ENCODE measurements around the gene TOX3.

The TOX3 gene

GRCh38 chr16:52538511-52538910 lies 8.4 kb downstream of the TOX3 start:
- Histone ChIP-seq H3K4me1 (ENCODE audit: control insufficient read depth, insufficient read depth, low read length) (peaks cover 22% of the 10 kb centered on the region), H3K4me3 (ENCODE audit: low read depth, low read length) (no peak overlapping the region), H3K9ac (ENCODE audit: low read depth, low read length) (no peak overlapping the region), H3K9me3 (ENCODE audit: control insufficient read depth, insufficient read depth, low read length) (no peaks in the 10 kb centered on the region), H3K27me3 (ENCODE audit: control insufficient read depth, insufficient read depth, low read length) (no peaks in the 10 kb centered on the region), H3K36me3 (ENCODE audit: control insufficient read depth, insufficient read depth, low read length) (peaks cover 17% of the 10 kb centered on the region), H3K27ac (ENCODE audit: low read depth, low read length) (no peak overlapping the region)

- Histone ChIP-seq H3K9me3 (ENCODE audit: control insufficient read depth, insufficient read depth, low read length) (no peaks in the 10 kb centered on the region), H3K36me3 (ENCODE audit: control insufficient read depth, insufficient read depth, low read length) (peaks cover 17% of the 10 kb centered on the region), H3K4me1 (ENCODE audit: control insufficient read depth, insufficient read depth, low read length) (peaks cover 21% of the 10 kb centered on the region), H3K27me3 (ENCODE audit: control insufficient read depth, insufficient read depth, low read length) (no peaks in the 10 kb centered on the region), H3K9ac (ENCODE audit: low read depth, low read length) (no peak overlapping the region), H3K27ac (ENCODE audit: low read depth, low read length) (no peak overlapping the region), H3K4me3 (ENCODE audit: low read depth, low read length) (no peak overlapping the region)
Measured at GRCh38 chr16:52537516-52537915, 9.4 kb downstream of the TOX3 start.

- Histone ChIP-seq H3K4me3 (ENCODE audit: low read depth, low read length) (no peak overlapping the region), H3K4me1 (ENCODE audit: control insufficient read depth, insufficient read depth, low read length) (peaks cover 20% of the 10 kb centered on the region)
Measured at GRCh38 chr16:52535076-52535475, 11.9 kb downstream of the TOX3 start.

GRCh38 chr16:52533296-52533695 lies 13.6 kb downstream of the TOX3 start:
- Histone ChIP-seq H3K9me3 (ENCODE audit: control insufficient read depth, insufficient read depth, low read length) (no peaks in the 10 kb centered on the region), H3K9ac (ENCODE audit: low read depth, low read length) (no peak overlapping the region), H3K27me3 (ENCODE audit: control insufficient read depth, insufficient read depth, low read length) (no peaks in the 10 kb centered on the region), H3K4me1 (ENCODE audit: control insufficient read depth, insufficient read depth, low read length) (peaks cover 25% of the 10 kb centered on the region), H3K27ac (ENCODE audit: low read depth, low read length) (no peak overlapping the region), H3K4me3 (ENCODE audit: low read depth, low read length) (no peak overlapping the region), H3K36me3 (ENCODE audit: control insufficient read depth, insufficient read depth, low read length) (peaks cover 3% of the 10 kb centered on the region; the same call in 1 of the 2 replicates)

More at GRCh38 chr16:52535076-52535475, 11.9 kb downstream of the TOX3 start:
- H3K27ac ChIP-seq (ENCODE audit: low read depth, low read length) = no peak overlapping the region
- H3K27me3 ChIP-seq (ENCODE audit: control insufficient read depth, insufficient read depth, low read length) = no peaks in the 10 kb centered on the region
- H3K9ac ChIP-seq (ENCODE audit: low read depth, low read length) = no peak overlapping the region
- peaks cover 10% of the 10 kb centered on the region for H3K36me3 ChIP-seq (ENCODE audit: control insufficient read depth, insufficient read depth, low read length)
- H3K9me3 ChIP-seq (ENCODE audit: control insufficient read depth, insufficient read depth, low read length) = no peaks in the 10 kb centered on the region

- H3K4me3 ChIP-seq (ENCODE audit: low read depth, low read length) = no peak overlapping the region
- no peak overlapping the region for H3K9ac ChIP-seq (ENCODE audit: low read depth, low read length)
- peaks cover 26% of the 10 kb centered on the region for H3K4me1 ChIP-seq (ENCODE audit: control insufficient read depth, insufficient read depth, low read length)
- no peaks in the 10 kb centered on the region for H3K27me3 ChIP-seq (ENCODE audit: control insufficient read depth, insufficient read depth, low read length)
- H3K9me3 ChIP-seq (ENCODE audit: control insufficient read depth, insufficient read depth, low read length) = no peaks in the 10 kb centered on the region
- peaks cover 3% of the 10 kb centered on the region; the same call in 1 of the 2 replicates for H3K36me3 ChIP-seq (ENCODE audit: control insufficient read depth, insufficient read depth, low read length)
- H3K27ac ChIP-seq (ENCODE audit: low read depth, low read length) = no peak overlapping the region
Measured at GRCh38 chr16:52532384-52532783, 14.6 kb downstream of the TOX3 start.

GRCh38 chr16:52529226-52529625 lies 17.7 kb downstream of the TOX3 start:
- Histone ChIP-seq H3K27me3 (ENCODE audit: control insufficient read depth, insufficient read depth, low read length) (no peaks in the 10 kb centered on the region), H3K27ac (ENCODE audit: low read depth, low read length) (no peak overlapping the region), H3K4me3 (ENCODE audit: low read depth, low read length) (no peak overlapping the region), H3K9ac (ENCODE audit: low read depth, low read length) (no peak overlapping the region), H3K36me3 (ENCODE audit: control insufficient read depth, insufficient read depth, low read length) (no peaks in the 10 kb centered on the region), H3K9me3 (ENCODE audit: control insufficient read depth, insufficient read depth, low read length) (no peaks in the 10 kb centered on the region), H3K4me1 (ENCODE audit: control insufficient read depth, insufficient read depth, low read length) (peaks cover 51% of the 10 kb centered on the region)

GRCh38 chr16:52528393-52529065 lies 18.4 kb downstream of the TOX3 start:
- Histone ChIP-seq H3K27ac (ENCODE audit: low read depth, low read length) (no peak overlapping the region), H3K4me1 (ENCODE audit: control insufficient read depth, insufficient read depth, low read length) (peaks cover 45% of the 10 kb centered on the region), H3K9me3 (ENCODE audit: control insufficient read depth, insufficient read depth, low read length) (no peaks in the 10 kb centered on the region), H3K4me3 (ENCODE audit: low read depth, low read length) (no peak overlapping the region), H3K36me3 (ENCODE audit: control insufficient read depth, insufficient read depth, low read length) (0 out of 2 replicates have a peak, but pooled peaks cover 1% of the 10 kb centered on the region), H3K9ac (ENCODE audit: low read depth, low read length) (no peak overlapping the region), H3K27me3 (ENCODE audit: control insufficient read depth, insufficient read depth, low read length) (no peaks in the 10 kb centered on the region)

GRCh38 chr16:52526830-52527229 lies 20.1 kb downstream of the TOX3 start:
- Histone ChIP-seq H3K27me3 (ENCODE audit: control insufficient read depth, insufficient read depth, low read length) (no peaks in the 10 kb centered on the region), H3K27ac (ENCODE audit: low read depth, low read length) (peak overlapping the region; percentile 39), H3K4me3 (ENCODE audit: low read depth, low read length) (no peak overlapping the region), H3K4me1 (ENCODE audit: control insufficient read depth, insufficient read depth, low read length) (peaks cover 51% of the 10 kb centered on the region), H3K36me3 (ENCODE audit: control insufficient read depth, insufficient read depth, low read length) (0 out of 2 replicates have a peak, but pooled peaks cover 10% of the 10 kb centered on the region), H3K9me3 (ENCODE audit: control insufficient read depth, insufficient read depth, low read length) (no peaks in the 10 kb centered on the region), H3K9ac (ENCODE audit: low read depth, low read length) (no peak overlapping the region)

GRCh38 chr16:52526116-52526828 lies 20.7 kb downstream of the TOX3 start:
- H3K4me1 ChIP-seq (ENCODE audit: control insufficient read depth, insufficient read depth, low read length) = peaks cover 56% of the 10 kb centered on the region

GRCh38 chr16:52521570-52521969 lies 25.4 kb downstream of the TOX3 start:
- H3K27me3 ChIP-seq (ENCODE audit: control insufficient read depth, insufficient read depth, low read length) = no peaks in the 10 kb centered on the region
- H3K9ac ChIP-seq (ENCODE audit: low read depth, low read length) = no peak overlapping the region
- no peak overlapping the region for H3K4me3 ChIP-seq (ENCODE audit: low read depth, low read length)
- no peaks in the 10 kb centered on the region for H3K9me3 ChIP-seq (ENCODE audit: control insufficient read depth, insufficient read depth, low read length)
- no peak overlapping the region for H3K27ac ChIP-seq (ENCODE audit: low read depth, low read length)
- peaks cover 16% of the 10 kb centered on the region for H3K36me3 ChIP-seq (ENCODE audit: control insufficient read depth, insufficient read depth, low read length)
- peaks cover 41% of the 10 kb centered on the region for H3K4me1 ChIP-seq (ENCODE audit: control insufficient read depth, insufficient read depth, low read length)

More at GRCh38 chr16:52526116-52526828, 20.7 kb downstream of the TOX3 start:
- Histone ChIP-seq H3K9me3 (ENCODE audit: control insufficient read depth, insufficient read depth, low read length) (no peaks in the 10 kb centered on the region), H3K27ac (ENCODE audit: low read depth, low read length) (peak overlapping the region; percentile 39), H3K9ac (ENCODE audit: low read depth, low read length) (no peak overlapping the region), H3K27me3 (ENCODE audit: control insufficient read depth, insufficient read depth, low read length) (no peaks in the 10 kb centered on the region), H3K4me3 (ENCODE audit: low read depth, low read length) (no peak overlapping the region), H3K36me3 (ENCODE audit: control insufficient read depth, insufficient read depth, low read length) (0 out of 2 replicates have a peak, but pooled peaks cover 10% of the 10 kb centered on the region)

- Histone ChIP-seq H3K9ac (ENCODE audit: low read depth, low read length) (no peak overlapping the region), H3K27ac (ENCODE audit: low read depth, low read length) (no peak overlapping the region), H3K9me3 (ENCODE audit: control insufficient read depth, insufficient read depth, low read length) (no peaks in the 10 kb centered on the region), H3K27me3 (ENCODE audit: control insufficient read depth, insufficient read depth, low read length) (no peaks in the 10 kb centered on the region), H3K4me1 (ENCODE audit: control insufficient read depth, insufficient read depth, low read length) (peaks cover 21% of the 10 kb centered on the region), H3K4me3 (ENCODE audit: low read depth, low read length) (no peak overlapping the region), H3K36me3 (ENCODE audit: control insufficient read depth, insufficient read depth, low read length) (peaks cover 16% of the 10 kb centered on the region)
Measured at GRCh38 chr16:52518884-52519283, 28.1 kb downstream of the TOX3 start.
